SU-DHL-6 (cell line): Measurements from ENCODE around the gene PFN4.
"Not testable (repeated sequence)": the region's sequence is repeated elsewhere in the genome, so short reads cannot be mapped to it uniquely, and the experiment has no call there.

Experiments
- H2AFZ ChIP-seq: fragments of 200-600 bp; sonication (generic); 2 replicates; pipeline ENCODE4 v1.6.1; 2014; ENCODE audit warnings: low read depth, mild to moderate bottlenecking, moderate library complexity, mixed read lengths, antibody characterized with exemption, low read length; ENCODE audit not compliant: severe bottlenecking
- H3F3A ChIP-seq: fragments of 200-600 bp; shearing (Covaris generic); 2 replicates; pipeline ENCODE4 v1.6.0; 2016; ENCODE audit warnings: antibody characterized with exemption, mild to moderate bottlenecking; ENCODE audit not compliant: insufficient read depth
- H3K27ac ChIP-seq: fragments of 200-600 bp; sonication (generic); 2 replicates; pipeline ENCODE4 v1.5.1; 2016; ENCODE audit warnings: low read depth, mild to moderate bottlenecking, low read length, moderate library complexity, mixed read lengths
- H3K27me3 ChIP-seq: fragments of 200-600 bp; sonication (generic), shearing (Covaris generic); 2 replicates; pipeline ENCODE4 v1.6.0; 2014; ENCODE audit warnings: mild to moderate bottlenecking, low read length
- H3K36me3 ChIP-seq: fragments of 200-600 bp; sonication (generic); 2 replicates; pipeline ENCODE4 v1.6.1; 2014; ENCODE audit warnings: mild to moderate bottlenecking, low read length, mixed read lengths
- H3K4me2 ChIP-seq: fragments of 300-600, 200-600 bp; shearing (Covaris generic), sonication (generic); 2 replicates; pipeline ENCODE4 v1.6.0; 2014; ENCODE audit warnings: low read length, low read depth, mild to moderate bottlenecking; ENCODE audit not compliant: poor library complexity, severe bottlenecking
- H3K4me3 ChIP-seq: fragments of 200-600 bp; sonication (generic); 2 replicates; pipeline ENCODE4 v1.5.1; 2014; ENCODE audit warnings: antibody characterized with exemption, low read length, mild to moderate bottlenecking, mixed read lengths; ENCODE audit not compliant: insufficient read depth, poor library complexity, severe bottlenecking
- H3K79me2 ChIP-seq: fragments of 200-600 bp; sonication (generic); 2 replicates; pipeline ENCODE4 v1.6.1; 2014; ENCODE audit warnings: mild to moderate bottlenecking, low read length, moderate library complexity; ENCODE audit not compliant: insufficient read depth
- H3K9ac ChIP-seq: fragments of 200-600 bp; sonication (generic); 2 replicates; pipeline ENCODE4 v1.7.0; 2014; ENCODE audit warnings: mild to moderate bottlenecking, low read length
- H3K9me2 ChIP-seq: fragments of 200-600 bp; sonication (generic); replicated peaks from 2 replicates; pipeline ENCODE4 v1.6.1; 2014; ENCODE audit warnings: low read length; ENCODE audit not compliant: insufficient read depth
- H3K9me3 ChIP-seq: fragments of 200-600 bp; sonication (generic); 2 replicates; pipeline ENCODE4 v1.6.1; 2014; ENCODE audit warnings: low read length, mixed read lengths; ENCODE audit not compliant: insufficient read depth
- H4K20me1 ChIP-seq: fragments of 200-600 bp; sonication (generic); 2 replicates; pipeline ENCODE4 v1.6.1; 2014; ENCODE audit warnings: low read depth, mild to moderate bottlenecking, antibody characterized with exemption, low read length, moderate library complexity, mixed read lengths
- CTCF ChIP-seq: fragments of 200-600 bp; sonication (generic); IDR thresholded peaks from one replicate; pipeline ENCODE4 v1.5.1; 2017; ENCODE audit warnings: antibody characterized with exemption, mild to moderate bottlenecking, low read length, moderate library complexity; ENCODE audit not compliant: insufficient read depth, poor library complexity, severe bottlenecking
- EZH2phosphoT487 ChIP-seq: fragments of 200-600 bp; sonication (generic), shearing (Covaris generic); conservative IDR thresholded peaks from 2 replicates; pipeline ENCODE4 v1.6.1; 2018; ENCODE audit warnings: mild to moderate bottlenecking, antibody characterized with exemption, low read length, moderate library complexity, mixed read lengths

Gene PFN4

GRCh38 chr2:24111407-24111901, 11.7 kb downstream of the PFN4 start:
- TF ChIP-seq CTCF (no peak), EZH2phosphoT487 (no peak)

GRCh38 chr2:24110660-24111303, 12.4 kb downstream of the PFN4 start:
- Histone ChIP-seq H3K9me2 (no peaks in the 10 kb centered on the region), H4K20me1 (no peaks in the 10 kb centered on the region), H2AFZ (no peak overlapping the region), H3F3A (no peaks in the 10 kb centered on the region), H3K9me3 (no peaks in the 10 kb centered on the region), H3K27ac (no peak overlapping the region), H3K79me2 (no peaks in the 10 kb centered on the region), H3K9ac (no peak overlapping the region), H3K4me2 (no peak overlapping the region), H3K27me3 (no peaks in the 10 kb centered on the region), H3K4me3 (no peak overlapping the region), H3K36me3 (no peaks in the 10 kb centered on the region)
- TF ChIP-seq EZH2phosphoT487 (no peak), CTCF (no peak)

More at GRCh38 chr2:24111407-24111901, 11.7 kb downstream of the PFN4 start:
- Histone ChIP-seq H3K4me3 (no peak overlapping the region), H3K27ac (no peak overlapping the region), H3F3A (no peaks in the 10 kb centered on the region), H4K20me1 (no peaks in the 10 kb centered on the region), H3K9me2 (no peaks in the 10 kb centered on the region), H3K9ac (no peak overlapping the region), H3K27me3 (no peaks in the 10 kb centered on the region), H3K36me3 (no peaks in the 10 kb centered on the region), H3K4me2 (no peak overlapping the region), H3K9me3 (no peaks in the 10 kb centered on the region), H3K79me2 (no peaks in the 10 kb centered on the region), H2AFZ (no peak overlapping the region)

- not testable (repeated sequence) for H2AFZ ChIP-seq, H3K9me2 ChIP-seq, H3K36me3 ChIP-seq, H3K9ac ChIP-seq, H3K27ac ChIP-seq, H3K4me3 ChIP-seq, H4K20me1 ChIP-seq, H3K9me3 ChIP-seq, H3K79me2 ChIP-seq, H3K27me3 ChIP-seq, H3F3A ChIP-seq, H3K4me2 ChIP-seq
These were observed 13.7 kb downstream of the PFN4 start for GRCh38 chr2:24109431-24109830.

- Histone ChIP-seq H4K20me1 (no peaks in the 10 kb centered on the region), H3K36me3 (no peaks in the 10 kb centered on the region), H3K9me2 (no peaks in the 10 kb centered on the region), H3K27me3 (no peaks in the 10 kb centered on the region), H3K4me3 (no peak overlapping the region), H3K9me3 (no peaks in the 10 kb centered on the region), H2AFZ (no peak overlapping the region), H3K79me2 (no peaks in the 10 kb centered on the region), H3F3A (no peaks in the 10 kb centered on the region), H3K9ac (no peak overlapping the region), H3K27ac (no peak overlapping the region), H3K4me2 (no peak overlapping the region)
- TF ChIP-seq CTCF (no peak), EZH2phosphoT487 (no peak)
These were observed 15.8 kb downstream of the PFN4 start for GRCh38 chr2:24107336-24107735.
